SK-N-SH (cell line): ENCODE results near the gene ACTR1A. TPM values are rescaled to one million over a fixed set of nuclear protein-coding genes. Genes with fewer than 3 reads are reported as not detected.

Experiments used
- CTCF ChIA-PET: fragments of 300-600, 350-600 bp; formaldehyde crosslinking; extraction: SDS; loops from one replicate; lab custom pipeline; 2021; lab: Yijun Ruan, JAX
- POLR2A ChIA-PET: fragments of 350-600 bp; sonication (Branson Sonifier 250); formaldehyde crosslinking; extraction: SDS; loops from one replicate; lab custom pipeline; 2020; ENCODE audit warnings: antibody characterized with exemption, inconsistent platforms; lab: Yijun Ruan, JAX
- DNase-seq: peaks from one replicate; pipeline ENCODE4 v3.0.0; 2012
- H2AFZ ChIP-seq: fragments of 200-600 bp; sonication (generic); 2 replicates; pipeline ENCODE4 v1.8.1; 2016; ENCODE audit warnings: antibody characterized with exemption, mild to moderate bottlenecking, low read depth
- H3F3A ChIP-seq: fragments of 200-600 bp; sonication (generic); replicated peaks from 2 replicates; pipeline ENCODE3; 2016; ENCODE audit warnings: antibody characterized with exemption, mild to moderate bottlenecking; ENCODE audit not compliant: insufficient read depth
- H3K27ac ChIP-seq, 2 experiments: fragments of 200-500 bp in 1 of 2; fragments of 200-600 bp in 1 of 2; sonication (Bioruptor generic) in 1 of 2; sonication (generic), shearing (Covaris generic) in 1 of 2; 2 replicates each; pipeline versions ENCODE4 v1.5.1 to v1.6.1; 2014 to 2016; ENCODE audit warnings: low read depth in 2 of 2, inconsistent platforms in 1 of 2, low read length in 1 of 2, mild to moderate bottlenecking in 1 of 2, mixed read lengths in 1 of 2
- H3K27me3 ChIP-seq: fragments of 200-600 bp; sonication (generic), shearing (Covaris generic); 2 replicates; pipeline ENCODE4 v1.6.1; 2016; ENCODE audit warnings: mixed run types; ENCODE audit not compliant: insufficient read depth
- H3K36me3 ChIP-seq, 2 experiments: fragments of 200-500 bp in 1 of 2; fragments of 200-600 bp in 1 of 2; sonication (Bioruptor generic) in 1 of 2; sonication (generic) in 1 of 2; replicated peaks in 1 of 2; 2 replicates each; pipeline versions ENCODE3 to v1.5.1; 2014 to 2016; ENCODE audit warnings: low read length in 1 of 2, mild to moderate bottlenecking in 1 of 2; ENCODE audit not compliant: insufficient read depth in 2 of 2, control insufficient read depth in 1 of 2
- H3K4me1 ChIP-seq, 2 experiments: fragments of 200-500 bp in 1 of 2; fragments of 200-600 bp in 1 of 2; sonication (Bioruptor generic) in 1 of 2; sonication (generic), shearing (Covaris generic) in 1 of 2; 2 replicates each; pipeline versions ENCODE4 v1.5.1 to v1.6.1; 2014 to 2016; ENCODE audit warnings: low read depth in 1 of 2, low read length in 1 of 2, mixed run types in 1 of 2; ENCODE audit not compliant: insufficient read depth in 2 of 2, control insufficient read depth in 1 of 2
- H3K4me2 ChIP-seq: fragments of 200-600 bp; sonication (generic), shearing (Covaris generic); 2 replicates; pipeline ENCODE4 v1.6.1; 2017; ENCODE audit warnings: mixed run types
- H3K4me3 ChIP-seq, 2 experiments: fragments of 200-500 bp in 1 of 2; fragments of 200-600 bp in 1 of 2; sonication (Bioruptor generic) in 1 of 2; sonication (generic), shearing (Covaris generic) in 1 of 2; 2 replicates each; pipeline versions ENCODE4 v1.5.1 to v1.8.1; 2014 to 2016; ENCODE audit warnings: low read depth in 2 of 2, inconsistent platforms in 1 of 2, low read length in 1 of 2, mild to moderate bottlenecking in 1 of 2, mixed read lengths in 1 of 2, moderate library complexity in 1 of 2
- H3K79me2 ChIP-seq: fragments of 200-600 bp; sonication (generic); 2 replicates; pipeline ENCODE4 v1.8.1; 2017; ENCODE audit warnings: mild to moderate bottlenecking; ENCODE audit not compliant: insufficient read depth
- H3K9ac ChIP-seq: fragments of 200-600 bp; sonication (generic); 2 replicates; pipeline ENCODE4 v1.6.1; 2017; ENCODE audit warnings: mixed run types
- H3K9me2 ChIP-seq: fragments of 200-600 bp; sonication (generic); 2 replicates; pipeline ENCODE4 v1.6.1; 2017; ENCODE audit warnings: mixed run types
- H3K9me3 ChIP-seq: fragments of 200-600 bp; sonication (generic); 2 replicates; pipeline ENCODE4 v1.6.1; 2017; ENCODE audit warnings: mixed run types, mild to moderate bottlenecking, moderate library complexity
- H4K20me1 ChIP-seq: fragments of 200-600 bp; sonication (generic); 2 replicates; pipeline ENCODE4 v1.6.1; 2017; ENCODE audit warnings: mild to moderate bottlenecking, mixed run types; ENCODE audit not compliant: insufficient read depth
- EZH2phosphoT487 ChIP-seq: fragments of 200-600 bp; sonication (generic); IDR thresholded peaks from 2 replicates; pipeline ENCODE4 v1.6.1; 2017; ENCODE audit warnings: low read depth, mixed run types, mild to moderate bottlenecking, antibody characterized with exemption, moderate library complexity, borderline replicate concordance
- FOSL2 ChIP-seq: IDR thresholded peaks from 2 replicates; pipeline ENCODE4 v1.4.0; 2012; ENCODE audit warnings: low read depth, mild to moderate bottlenecking, moderate library complexity, borderline replicate concordance
- GABPA ChIP-seq: IDR thresholded peaks from 2 replicates; pipeline ENCODE4 v1.4.0; 2012; ENCODE audit warnings: low read depth, mild to moderate bottlenecking
- MEF2A ChIP-seq: IDR thresholded peaks from 2 replicates; pipeline ENCODE4 v1.4.0; 2012; ENCODE audit warnings: low read depth, borderline replicate concordance
- MXI1 ChIP-seq: IDR thresholded peaks from 2 replicates; pipeline ENCODE4 v1.6.1; 2012; ENCODE audit warnings: mild to moderate bottlenecking, low read depth, low read length, improper control_type of control experiment
- NFIC ChIP-seq: IDR thresholded peaks from 2 replicates; pipeline ENCODE4 v1.4.0; 2012; ENCODE audit warnings: borderline replicate concordance
- NRF1 ChIP-seq: IDR thresholded peaks from 2 replicates; pipeline ENCODE4 v1.6.1; 2012; ENCODE audit warnings: low read depth, mild to moderate bottlenecking, low read length
- POLR2AphosphoS5 ChIP-seq: IDR thresholded peaks from 2 replicates; pipeline ENCODE4 v1.6.1; 2012; ENCODE audit warnings: low read depth, low read length
- RCOR1 ChIP-seq: fragments of 150-350 bp; IDR thresholded peaks from 2 replicates; pipeline ENCODE4 v1.6.1; 2017; ENCODE audit warnings: antibody characterized with exemption, low read length
- TAF1 ChIP-seq: IDR thresholded peaks from 2 replicates; pipeline ENCODE4 v1.6.1; 2012; ENCODE audit warnings: low read depth, mild to moderate bottlenecking, low read length, moderate library complexity, borderline replicate concordance
- WGBS: methylation state at CpG from one replicate; pipeline ENCODE4 v1.1.6; 2017; ENCODE audit warnings: low lambda C conversion rate; 5-methylcytosine and 5-hydroxymethylcytosine counted together
- polyA plus RNA-seq, 3 experiments: library from polyadenylated mRNA; depleted of rRNA; stranded (reverse); fragments of >200 nt; gene quantifications; 2 replicates each; pipeline ENCODE4 v1.2.3, GENCODE V29; 2012
- TF ChIP-seq, protein P1 (sequence below): fragments of 200-600 bp; sonication (generic); IDR thresholded peaks from 2 replicates; pipeline ENCODE4 v1.6.1; 2017; ENCODE audit warnings: antibody characterized with exemption, mild to moderate bottlenecking, moderate library complexity
- TF ChIP-seq, protein P2 (sequence below): IDR thresholded peaks from 2 replicates; pipeline ENCODE4 v1.4.0; 2012; ENCODE audit warnings: low read depth

The ACTR1A gene
- polyA plus RNA-seq, 1 of the 3 experiments (the other 2 are of a cell fraction), result 106 TPM

GRCh38 chr10:102476466-102477141, 25.9 kb downstream of the ACTR1A start:
- POLR2A ChIA-PET, result no interaction called here
- TF ChIP-seq, protein P1, sequence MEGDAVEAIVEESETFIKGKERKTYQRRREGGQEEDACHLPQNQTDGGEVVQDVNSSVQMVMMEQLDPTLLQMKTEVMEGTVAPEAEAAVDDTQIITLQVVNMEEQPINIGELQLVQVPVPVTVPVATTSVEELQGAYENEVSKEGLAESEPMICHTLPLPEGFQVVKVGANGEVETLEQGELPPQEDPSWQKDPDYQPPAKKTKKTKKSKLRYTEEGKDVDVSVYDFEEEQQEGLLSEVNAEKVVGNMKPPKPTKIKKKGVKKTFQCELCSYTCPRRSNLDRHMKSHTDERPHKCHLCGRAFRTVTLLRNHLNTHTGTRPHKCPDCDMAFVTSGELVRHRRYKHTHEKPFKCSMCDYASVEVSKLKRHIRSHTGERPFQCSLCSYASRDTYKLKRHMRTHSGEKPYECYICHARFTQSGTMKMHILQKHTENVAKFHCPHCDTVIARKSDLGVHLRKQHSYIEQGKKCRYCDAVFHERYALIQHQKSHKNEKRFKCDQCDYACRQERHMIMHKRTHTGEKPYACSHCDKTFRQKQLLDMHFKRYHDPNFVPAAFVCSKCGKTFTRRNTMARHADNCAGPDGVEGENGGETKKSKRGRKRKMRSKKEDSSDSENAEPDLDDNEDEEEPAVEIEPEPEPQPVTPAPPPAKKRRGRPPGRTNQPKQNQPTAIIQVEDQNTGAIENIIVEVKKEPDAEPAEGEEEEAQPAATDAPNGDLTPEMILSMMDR, result no peak
- TF ChIP-seq EZH2phosphoT487 (no peak), NFIC (no peak), NRF1 (no peak), MXI1 (no peak), MEF2A (no peak), TAF1 (no peak), GABPA (no peak), RCOR1 (no peak), FOSL2 (no peak), POLR2AphosphoS5 (no peak)
- TF ChIP-seq, protein P2, sequence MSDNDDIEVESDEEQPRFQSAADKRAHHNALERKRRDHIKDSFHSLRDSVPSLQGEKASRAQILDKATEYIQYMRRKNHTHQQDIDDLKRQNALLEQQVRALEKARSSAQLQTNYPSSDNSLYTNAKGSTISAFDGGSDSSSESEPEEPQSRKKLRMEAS, result no peak

GRCh38 chr10:102475451-102476040, 27.0 kb downstream of the ACTR1A start:
- Histone ChIP-seq H4K20me1 (peaks cover 3% of the 10 kb centered on the region; the same call in 1 of the 2 replicates), H3K36me3 (peaks cover 8 to 14% of the 10 kb centered on the region in 2 experiments), H3K4me2 (no peak overlapping the region), H3K27ac (no peak overlapping the region), H3K9ac (no peak overlapping the region), H3K4me1 (no peaks in the 10 kb centered on the region), H2AFZ (no peak overlapping the region), H3K27me3 (no peaks in the 10 kb centered on the region), H3K79me2 (no peaks in the 10 kb centered on the region), H3F3A (peaks cover 15% of the 10 kb centered on the region)
- CTCF ChIA-PET, result no interaction called here
- TF ChIP-seq MXI1, result no peak
- 0 out of 2 replicates have a peak, but pooled peaks have one; percentile 7 for TF ChIP-seq POLR2AphosphoS5
- TF ChIP-seq, all 33 proteins: peak for 1
- WGBS, result 95% methylated on average over 9 of the region's 9 CpGs
- no peak for DNase-seq
- H3K9me3 ChIP-seq, result no peaks in the 10 kb centered on the region
- POLR2A ChIA-PET, result interaction anchor here (1.6 kb wide), 1 partner anchor 72 kb away, joined by 4 read pairs; no protein-coding TSS in a partner anchor
- no peaks in the 10 kb centered on the region for H3K9me2 ChIP-seq
- no peak overlapping the region for H3K4me3 ChIP-seq

More at GRCh38 chr10:102476466-102477141, 25.9 kb downstream of the ACTR1A start:
- H3K27me3 ChIP-seq, result no peaks in the 10 kb centered on the region
- no peak overlapping the region for H3K4me2 ChIP-seq
- H3K4me3 ChIP-seq, result no peak overlapping the region
- no peak overlapping the region for H2AFZ ChIP-seq
- H3F3A ChIP-seq, result peaks cover 15% of the 10 kb centered on the region
- no peaks in the 10 kb centered on the region for H3K9me2 ChIP-seq
- H3K9me3 ChIP-seq, result no peaks in the 10 kb centered on the region
- no peak overlapping the region for H3K9ac ChIP-seq
- CTCF ChIA-PET, result interaction anchor here (1.0 to 1.3 kb wide), 3 partner anchors 53 to 107 kb away, joined by 3 read pairs; no protein-coding TSS in a partner anchor
- DNase-seq, result no peak
- peaks cover 3% of the 10 kb centered on the region; the same call in 1 of the 2 replicates for H4K20me1 ChIP-seq
- H3K4me1 ChIP-seq, result no peaks in the 10 kb centered on the region
- H3K79me2 ChIP-seq, result no peaks in the 10 kb centered on the region
- peaks cover 14 to 19% of the 10 kb centered on the region in 2 experiments for H3K36me3 ChIP-seq
- WGBS, result 83% methylated on average over 7 of the region's 9 CpGs
- H3K27ac ChIP-seq, result no peak overlapping the region
